Effector CD8-positive, alpha-beta T cell (primary cell): ENCODE data around the gene FAM120B.
"Not testable (repeated sequence)": the region's sequence is repeated elsewhere in the genome, so short reads cannot be mapped to it uniquely, and the experiment has no call there.

Experiments
- DNase-seq: peaks from one replicate; lab custom pipeline; 2025; lab: John Stamatoyannopoulos, UW
- total RNA-seq, 4 experiments: gene quantifications; one replicate each; lab custom pipeline; 2026; lab: John Stamatoyannopoulos, UW

Gene FAM120B, protein sequence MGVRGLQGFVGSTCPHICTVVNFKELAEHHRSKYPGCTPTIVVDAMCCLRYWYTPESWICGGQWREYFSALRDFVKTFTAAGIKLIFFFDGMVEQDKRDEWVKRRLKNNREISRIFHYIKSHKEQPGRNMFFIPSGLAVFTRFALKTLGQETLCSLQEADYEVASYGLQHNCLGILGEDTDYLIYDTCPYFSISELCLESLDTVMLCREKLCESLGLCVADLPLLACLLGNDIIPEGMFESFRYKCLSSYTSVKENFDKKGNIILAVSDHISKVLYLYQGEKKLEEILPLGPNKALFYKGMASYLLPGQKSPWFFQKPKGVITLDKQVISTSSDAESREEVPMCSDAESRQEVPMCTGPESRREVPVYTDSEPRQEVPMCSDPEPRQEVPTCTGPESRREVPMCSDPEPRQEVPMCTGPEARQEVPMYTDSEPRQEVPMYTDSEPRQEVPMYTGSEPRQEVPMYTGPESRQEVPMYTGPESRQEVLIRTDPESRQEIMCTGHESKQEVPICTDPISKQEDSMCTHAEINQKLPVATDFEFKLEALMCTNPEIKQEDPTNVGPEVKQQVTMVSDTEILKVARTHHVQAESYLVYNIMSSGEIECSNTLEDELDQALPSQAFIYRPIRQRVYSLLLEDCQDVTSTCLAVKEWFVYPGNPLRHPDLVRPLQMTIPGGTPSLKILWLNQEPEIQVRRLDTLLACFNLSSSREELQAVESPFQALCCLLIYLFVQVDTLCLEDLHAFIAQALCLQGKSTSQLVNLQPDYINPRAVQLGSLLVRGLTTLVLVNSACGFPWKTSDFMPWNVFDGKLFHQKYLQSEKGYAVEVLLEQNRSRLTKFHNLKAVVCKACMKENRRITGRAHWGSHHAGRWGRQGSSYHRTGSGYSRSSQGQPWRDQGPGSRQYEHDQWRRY
- total RNA-seq: 45.8 to 77.9 (median 55.2) reads per million in 4 experiments

- peak; percentile 89 for DNase-seq
Observed at GRCh38 chr6:170306324-170307079, at the start of gene FAM120B. FAM120B (plus strand) TSS chr6:170306758; CDS start chr6:170317391, 10,633 bp downstream.

DNA sequence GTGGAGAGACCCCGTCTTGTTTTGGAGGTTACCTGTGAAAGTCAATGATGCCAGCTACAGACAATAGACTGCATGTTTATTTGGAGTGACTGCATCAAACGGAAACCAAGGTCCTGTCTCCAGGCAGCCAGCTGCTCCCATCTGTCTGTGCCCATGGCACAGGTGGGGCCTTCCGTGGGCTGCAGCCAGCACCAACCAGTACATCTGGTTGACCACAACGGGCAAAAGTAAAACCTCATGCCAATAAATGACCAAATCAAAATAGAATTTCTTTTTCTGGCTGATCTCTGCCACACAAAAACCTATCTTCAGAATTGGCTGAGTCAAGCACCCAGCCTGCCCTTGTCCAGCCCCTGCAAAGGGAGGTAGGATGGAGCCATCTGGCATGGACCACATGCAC lies 49.2 kb upstream of the FAM120B start:
- no peak for DNase-seq

GRCh38 chr6:170258407-170258806 lies 48.2 kb upstream of the FAM120B start:
- DNase-seq: no peak

- DNase-seq: no peak
Observed at GRCh38 chr6:170259278-170259677, 47.3 kb upstream of the FAM120B start.

DNA sequence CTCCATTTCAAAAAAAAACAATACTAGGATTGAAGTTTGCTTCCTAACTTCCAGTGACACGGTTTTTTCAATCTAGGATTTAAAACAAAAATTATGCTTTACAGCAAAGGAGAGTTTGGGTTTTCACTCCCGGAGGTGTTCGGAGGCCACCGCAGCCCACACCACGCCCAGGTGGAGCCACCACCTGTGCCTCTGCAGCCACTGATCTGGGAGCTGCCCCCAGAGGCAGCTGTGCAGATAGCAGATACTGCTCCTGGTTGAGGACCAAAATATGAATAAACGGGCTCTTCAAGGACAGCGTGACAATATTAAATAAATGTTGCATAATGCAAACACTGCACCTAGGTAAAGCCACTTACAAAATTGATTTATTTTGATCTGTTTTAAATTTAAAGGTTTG lies 45.9 kb upstream of the FAM120B start:
- no peak for DNase-seq

DNA sequence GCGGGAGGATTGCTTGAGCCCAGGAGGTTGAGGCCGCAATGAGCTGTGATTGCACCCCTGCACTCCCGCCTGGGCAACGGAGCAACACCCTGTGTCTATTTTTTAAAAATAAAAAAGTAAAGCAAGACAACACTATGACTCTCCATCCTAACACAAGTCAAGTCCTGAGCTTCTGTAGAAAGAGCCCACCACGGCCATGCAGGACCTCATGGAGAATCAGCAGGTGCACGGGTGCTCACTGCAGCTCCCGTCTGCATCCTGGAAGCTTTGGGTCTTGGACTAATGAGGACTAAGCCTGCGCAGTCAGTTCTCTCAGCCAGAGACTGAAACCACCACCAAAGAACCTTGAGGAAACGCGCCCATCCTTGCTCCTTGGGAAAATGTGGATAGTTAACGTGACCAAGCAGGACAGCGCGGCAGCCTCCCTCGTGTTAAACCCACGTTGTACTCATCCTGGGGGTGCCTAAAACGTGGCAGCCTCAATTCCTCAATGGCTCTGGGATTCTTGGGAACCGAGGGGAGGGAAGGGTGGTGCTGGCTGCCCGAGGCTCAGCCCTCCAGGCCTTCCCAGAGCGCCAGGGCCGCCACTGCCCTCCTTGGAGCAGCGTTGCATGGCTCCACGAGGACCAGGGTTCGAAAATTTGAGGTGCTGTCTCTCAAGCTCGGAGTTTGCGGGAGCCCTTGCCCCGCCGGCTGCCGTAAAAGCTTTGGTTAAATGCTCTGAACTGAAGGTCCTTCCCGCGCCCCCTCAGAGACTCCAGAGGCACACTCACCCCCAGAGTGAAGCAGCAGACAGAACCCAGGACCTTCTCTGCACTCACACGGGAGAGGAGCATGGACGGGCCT lies 44.7 kb upstream of the FAM120B start:
- DNase-seq: no peak

DNA sequence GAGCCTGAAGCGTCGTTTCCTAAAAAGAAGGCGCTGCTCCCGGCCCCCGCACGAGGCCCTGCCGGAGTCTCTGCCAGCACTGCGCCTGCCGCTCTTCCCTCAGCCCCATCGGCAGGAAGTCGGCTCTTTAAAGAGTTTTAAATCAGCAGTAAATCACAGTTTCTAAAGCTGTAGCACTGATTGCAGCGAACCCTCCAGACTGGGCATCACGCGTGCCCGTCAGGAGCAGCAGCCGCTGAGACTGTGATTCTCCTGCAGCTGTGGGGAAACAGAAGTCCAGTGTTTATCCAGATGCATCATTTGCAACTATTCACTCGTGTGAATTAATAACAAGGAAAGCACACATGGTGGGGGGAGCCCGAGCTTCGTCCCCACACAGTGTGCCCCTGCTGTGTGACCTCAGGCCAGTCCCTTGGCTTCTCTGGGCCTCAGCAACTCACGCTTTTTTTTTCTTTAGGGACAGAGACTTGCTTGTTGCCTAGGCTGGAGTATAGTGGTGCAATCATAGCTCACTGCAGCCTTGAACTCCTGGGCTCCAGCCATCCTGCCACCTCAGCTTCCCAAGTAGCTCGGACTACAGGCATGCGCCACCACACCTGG lies 44.0 kb upstream of the FAM120B start:
- no peak for DNase-seq

GRCh38 chr6:170263410-170263809 lies 43.1 kb upstream of the FAM120B start:
- no peak for DNase-seq

DNA sequence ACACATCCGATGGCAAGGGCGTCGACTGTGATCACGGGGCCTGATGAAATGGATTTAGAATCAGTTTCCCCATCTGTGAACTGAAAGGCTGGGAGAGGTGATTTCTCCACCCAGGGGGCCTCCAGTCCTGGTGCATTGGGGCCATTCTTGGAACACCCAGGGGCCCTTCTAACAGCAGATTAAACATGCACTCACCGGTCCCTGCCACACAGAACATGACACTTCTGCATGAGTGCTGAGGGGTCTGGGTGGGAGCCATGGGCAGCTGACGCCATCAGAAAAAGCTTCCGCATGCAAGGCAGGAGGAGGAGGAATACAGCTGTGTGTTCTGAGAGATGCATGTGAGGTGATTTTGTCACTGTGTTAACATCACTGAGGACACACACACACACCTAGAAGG lies 42.5 kb upstream of the FAM120B start:
- DNase-seq: no peak

GRCh38 chr6:170264644-170265043 lies 41.9 kb upstream of the FAM120B start:
- DNase-seq: not testable (repeated sequence)

- no peak for DNase-seq
Observed at GRCh38 chr6:170265655-170266054, 40.9 kb upstream of the FAM120B start.

DNA sequence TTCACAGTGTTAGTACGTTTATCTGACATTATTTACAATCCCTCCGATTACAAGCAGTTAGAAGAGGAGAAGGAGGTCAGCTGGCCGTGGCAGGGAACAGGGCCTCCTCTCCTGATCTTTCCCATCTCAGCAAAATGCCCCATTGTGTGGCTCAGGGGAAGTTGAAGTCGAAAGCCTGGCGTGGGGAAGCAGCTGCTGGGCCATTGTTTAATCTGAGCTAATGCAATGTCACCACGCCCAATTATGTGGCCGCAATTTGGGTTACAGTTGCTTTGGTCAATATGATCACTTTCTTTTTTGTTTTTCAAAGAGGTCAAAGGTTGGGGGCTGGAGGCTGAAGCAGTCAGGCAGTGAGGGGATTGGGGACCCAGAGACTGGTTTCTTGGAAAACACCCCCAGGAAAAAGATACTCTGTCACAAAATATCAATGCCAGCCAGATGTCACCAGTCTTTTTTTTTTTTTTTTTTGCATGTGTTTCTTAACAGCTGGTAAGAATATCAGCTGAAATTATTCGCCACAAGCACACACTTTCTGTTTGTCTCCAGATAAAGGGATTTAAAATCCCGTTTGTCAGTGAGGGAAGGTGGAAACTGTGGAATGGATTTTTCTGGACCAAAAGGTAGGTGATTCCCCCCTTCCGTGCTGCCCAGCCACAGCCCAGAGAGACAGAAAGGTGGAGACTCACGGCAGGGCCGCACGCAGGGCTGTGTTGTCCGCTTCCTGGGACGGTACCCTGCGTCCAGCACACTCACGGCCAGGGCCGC lies 40.3 kb upstream of the FAM120B start:
- DNase-seq: no peak

- no peak for DNase-seq
Observed at GRCh38 chr6:170267688-170268087, 38.9 kb upstream of the FAM120B start.

DNA sequence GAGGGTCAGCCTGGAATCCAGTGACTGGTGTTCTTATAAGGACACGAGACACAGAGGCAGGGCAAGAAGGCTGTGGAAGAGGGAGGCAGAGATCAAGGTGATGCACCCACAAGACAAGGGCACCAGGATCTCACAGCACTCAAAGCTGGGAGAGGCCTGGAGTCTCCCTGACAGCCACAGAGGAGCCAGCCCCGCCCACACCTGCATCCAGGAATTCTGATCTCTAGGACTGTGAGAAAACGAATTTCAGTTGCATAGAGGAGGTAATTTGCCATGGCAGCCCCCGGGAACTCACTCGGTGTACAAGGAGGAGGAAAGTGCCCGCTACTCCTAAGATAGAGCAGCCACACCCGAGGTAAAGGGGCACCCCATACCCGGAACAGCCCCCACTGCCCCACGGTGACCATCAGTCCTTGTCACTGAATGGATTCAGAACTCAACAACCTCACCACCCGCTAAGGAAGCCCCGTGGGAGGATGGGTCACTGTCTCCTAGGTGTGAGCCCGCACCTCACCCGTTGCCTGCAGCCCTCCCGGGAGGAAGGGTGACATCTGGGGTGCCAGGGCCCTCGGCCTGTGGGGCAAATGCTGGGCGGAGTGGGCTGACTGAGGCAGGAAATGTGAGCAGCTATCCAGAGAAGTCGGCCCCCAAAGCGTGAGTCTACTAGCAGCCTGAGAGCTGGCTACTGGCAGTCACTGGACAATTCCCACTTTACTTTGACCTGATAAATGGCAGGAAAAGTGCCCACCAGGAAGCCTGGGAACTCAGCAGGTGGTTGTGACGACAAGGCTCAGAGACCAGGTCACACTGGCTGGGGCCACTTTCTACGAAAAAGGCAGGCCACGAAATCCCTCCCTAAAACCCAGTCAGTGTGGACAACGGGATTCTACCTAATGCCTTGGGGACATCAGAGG lies 38.1 kb upstream of the FAM120B start:
- DNase-seq: no peak

GRCh38 chr6:170269151-170269845 lies 37.3 kb upstream of the FAM120B start:
- no peak for DNase-seq

GRCh38 chr6:170269846-170270541 lies 36.6 kb upstream of the FAM120B start:
- DNase-seq: no peak

DNA sequence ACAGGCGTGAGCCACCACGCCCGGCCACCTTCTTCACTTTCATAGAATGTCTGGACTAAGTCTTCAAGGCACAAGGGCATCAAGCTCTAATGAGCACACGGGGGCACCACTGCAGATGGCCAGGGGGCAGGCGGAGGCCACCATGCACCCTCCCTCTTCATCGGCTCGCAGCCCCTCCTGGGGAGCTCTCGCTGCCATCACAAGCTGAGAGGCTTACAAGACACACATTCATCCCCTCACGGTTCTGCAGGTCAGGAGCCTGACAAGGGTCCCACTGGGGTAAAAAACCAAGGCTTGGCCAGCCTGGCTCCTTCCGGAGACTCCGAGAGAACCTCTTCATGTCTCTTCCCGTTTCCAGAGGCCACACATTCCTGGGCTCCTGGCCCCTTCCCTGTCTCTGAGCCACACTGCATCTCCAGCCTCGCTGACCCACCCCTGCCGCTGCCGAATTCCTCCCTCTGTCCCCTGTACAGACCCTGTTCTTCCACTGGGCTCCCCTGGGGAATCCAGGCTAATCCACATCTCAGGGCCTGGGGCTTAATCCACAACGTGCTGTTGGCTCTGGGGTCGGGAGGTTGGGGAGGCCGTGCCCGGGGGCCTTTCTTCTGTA lies 35.5 kb upstream of the FAM120B start:
- no peak for DNase-seq
